ENCODE results near the gene BMERB1. TPM values are rescaled to one million over a fixed set of nuclear protein-coding genes. Genes with fewer than 3 reads are reported as not detected.

Gene BMERB1
- total RNA-seq, 1 experiment from 2014 or later = 13.6 TPM

DNA sequence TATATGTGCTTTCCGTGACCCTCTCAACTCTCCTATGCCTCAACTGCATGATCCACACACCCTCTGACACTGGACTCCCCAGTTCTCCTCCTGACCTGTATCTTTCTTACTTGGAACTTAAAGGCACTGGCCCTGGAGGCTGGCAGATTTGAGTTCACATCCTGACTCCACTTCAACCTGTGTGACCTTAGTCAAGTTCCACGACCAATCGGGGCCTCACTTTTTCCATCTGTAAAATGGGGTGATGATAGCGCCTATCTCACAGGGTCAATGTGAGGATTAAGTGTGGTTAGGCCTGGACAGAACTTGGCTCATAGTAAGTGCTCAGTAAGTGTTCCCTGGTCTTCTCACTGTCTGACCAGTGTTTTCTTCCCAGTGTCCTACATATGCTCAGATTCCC lies 183.5 kb downstream of the BMERB1 start:
- Mint-ChIP-seq H3K27ac (no peak overlapping the region), H3K9me3 (no peaks in the 10 kb centered on the region), H3K4me3 (no peak overlapping the region), H3K4me1 (no peaks in the 10 kb centered on the region), H3K36me3 (peaks cover 59% of the 10 kb centered on the region), H3K27me3 (ENCODE audit: low read depth) (no peaks in the 10 kb centered on the region)
- CTCF ChIA-PET = no interaction called here
- TF ChIP-seq NR3C1 (CRISPR knock-in tag; conservative IDR thresholded peaks at IDR 0.05; ENCODE audit: low read depth) = no peak
- no peak for TF ChIP-seq ZNF317 (CRISPR knock-in tag; IDR thresholded peaks at IDR 0.05; ENCODE audit: borderline replicate concordance, low read depth)
- no peak for TF ChIP-seq CREB1 (CRISPR knock-in tag; IDR thresholded peaks at IDR 0.05)
- TF ChIP-seq, protein P1, sequence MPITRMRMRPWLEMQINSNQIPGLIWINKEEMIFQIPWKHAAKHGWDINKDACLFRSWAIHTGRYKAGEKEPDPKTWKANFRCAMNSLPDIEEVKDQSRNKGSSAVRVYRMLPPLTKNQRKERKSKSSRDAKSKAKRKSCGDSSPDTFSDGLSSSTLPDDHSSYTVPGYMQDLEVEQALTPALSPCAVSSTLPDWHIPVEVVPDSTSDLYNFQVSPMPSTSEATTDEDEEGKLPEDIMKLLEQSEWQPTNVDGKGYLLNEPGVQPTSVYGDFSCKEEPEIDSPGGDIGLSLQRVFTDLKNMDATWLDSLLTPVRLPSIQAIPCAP (CRISPR knock-in tag; IDR thresholded peaks at IDR 0.05) = no peak
- TF ChIP-seq, protein P2, sequence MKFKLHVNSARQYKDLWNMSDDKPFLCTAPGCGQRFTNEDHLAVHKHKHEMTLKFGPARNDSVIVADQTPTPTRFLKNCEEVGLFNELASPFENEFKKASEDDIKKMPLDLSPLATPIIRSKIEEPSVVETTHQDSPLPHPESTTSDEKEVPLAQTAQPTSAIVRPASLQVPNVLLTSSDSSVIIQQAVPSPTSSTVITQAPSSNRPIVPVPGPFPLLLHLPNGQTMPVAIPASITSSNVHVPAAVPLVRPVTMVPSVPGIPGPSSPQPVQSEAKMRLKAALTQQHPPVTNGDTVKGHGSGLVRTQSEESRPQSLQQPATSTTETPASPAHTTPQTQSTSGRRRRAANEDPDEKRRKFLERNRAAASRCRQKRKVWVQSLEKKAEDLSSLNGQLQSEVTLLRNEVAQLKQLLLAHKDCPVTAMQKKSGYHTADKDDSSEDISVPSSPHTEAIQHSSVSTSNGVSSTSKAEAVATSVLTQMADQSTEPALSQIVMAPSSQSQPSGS (CRISPR knock-in tag; IDR thresholded peaks at IDR 0.05; ENCODE audit: borderline replicate concordance, low read depth) = no peak
- no peak for TF ChIP-seq RELA (CRISPR knock-in tag; IDR thresholded peaks at IDR 0.05; ENCODE audit: borderline replicate concordance)
- TF ChIP-seq ETV6 (CRISPR knock-in tag; IDR thresholded peaks at IDR 0.05) = no peak
- TF ChIP-seq, protein P3, sequence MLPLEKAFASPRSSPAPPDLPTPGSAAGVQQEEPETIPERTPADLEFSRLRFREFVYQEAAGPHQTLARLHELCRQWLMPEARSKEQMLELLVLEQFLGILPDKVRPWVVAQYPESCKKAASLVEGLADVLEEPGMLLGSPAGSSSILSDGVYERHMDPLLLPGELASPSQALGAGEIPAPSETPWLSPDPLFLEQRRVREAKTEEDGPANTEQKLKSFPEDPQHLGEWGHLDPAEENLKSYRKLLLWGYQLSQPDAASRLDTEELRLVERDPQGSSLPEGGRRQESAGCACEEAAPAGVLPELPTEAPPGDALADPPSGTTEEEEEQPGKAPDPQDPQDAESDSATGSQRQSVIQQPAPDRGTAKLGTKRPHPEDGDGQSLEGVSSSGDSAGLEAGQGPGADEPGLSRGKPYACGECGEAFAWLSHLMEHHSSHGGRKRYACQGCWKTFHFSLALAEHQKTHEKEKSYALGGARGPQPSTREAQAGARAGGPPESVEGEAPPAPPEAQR (CRISPR knock-in tag; IDR thresholded peaks at IDR 0.05) = no peak
- DNase-seq (ENCODE audit: low spot score) (no peak), ATAC-seq (no peak)
- POLR2A ChIA-PET = no interaction called here

DNA sequence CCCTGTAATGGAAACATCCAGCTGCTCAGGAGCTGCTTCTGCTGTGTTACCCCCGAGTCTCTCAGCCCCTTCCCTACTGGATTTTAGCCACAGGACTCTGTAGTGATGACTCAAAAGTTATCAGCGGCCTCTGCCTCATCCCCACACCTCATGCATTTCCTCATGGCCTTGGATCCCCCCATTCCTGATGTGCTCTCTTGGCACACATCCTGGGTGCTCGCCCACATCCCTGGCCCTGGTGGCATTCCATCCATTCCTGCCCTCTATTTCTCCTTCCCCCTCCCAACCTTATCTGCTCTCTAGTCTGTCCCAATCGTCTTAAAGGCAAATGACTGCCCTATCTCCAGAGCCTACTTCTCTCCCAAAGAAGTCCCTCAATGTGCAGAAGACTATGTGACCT lies 184.0 kb downstream of the BMERB1 start:
- Mint-ChIP-seq H3K4me1 (no peaks in the 10 kb centered on the region), H3K27me3 (ENCODE audit: low read depth) (no peaks in the 10 kb centered on the region), H3K9me3 (no peaks in the 10 kb centered on the region), H3K27ac (peak overlapping the region; percentile 26), H3K36me3 (peaks cover 57% of the 10 kb centered on the region), H3K4me3 (no peak overlapping the region)
- ATAC-seq (no peak), DNase-seq (ENCODE audit: low spot score) (no peak)
- POLR2A ChIA-PET = no interaction called here
- TF ChIP-seq, protein P4, sequence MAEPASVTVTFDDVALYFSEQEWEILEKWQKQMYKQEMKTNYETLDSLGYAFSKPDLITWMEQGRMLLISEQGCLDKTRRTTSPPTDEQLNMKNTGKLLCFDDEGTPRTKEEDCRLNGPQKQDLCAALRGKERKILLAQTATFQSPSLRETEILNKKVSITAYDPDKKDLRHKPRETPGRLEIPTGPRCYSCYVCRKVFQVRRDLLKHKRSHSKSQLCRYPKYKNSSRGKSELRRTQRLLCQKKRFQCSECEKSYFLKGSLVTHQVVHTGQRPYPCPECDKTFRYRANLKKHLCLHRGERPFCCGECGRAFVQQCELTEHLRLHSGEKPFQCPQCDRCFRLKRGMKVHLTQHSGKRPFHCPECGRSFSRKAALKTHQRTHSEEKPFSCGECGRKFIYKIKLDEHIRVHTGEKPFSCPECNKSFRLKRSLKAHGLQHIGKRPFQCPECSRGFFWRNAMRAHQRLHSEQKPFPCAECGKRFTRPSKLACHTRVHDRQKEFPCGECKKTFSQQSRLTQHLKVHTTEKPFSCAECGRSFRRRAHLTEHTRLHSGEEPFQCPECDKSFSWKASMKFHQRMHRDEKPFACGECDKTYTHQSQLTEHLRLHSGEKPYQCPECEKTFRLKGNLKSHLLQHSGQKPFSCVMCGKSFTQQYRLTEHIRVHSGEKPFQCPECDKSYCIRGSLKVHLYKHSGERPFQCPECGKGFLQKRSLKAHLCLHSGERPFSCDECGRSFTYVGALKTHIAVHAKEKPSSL (CRISPR knock-in tag; conservative IDR thresholded peaks at IDR 0.05) = no peak
- TF ChIP-seq ESRRA (CRISPR knock-in tag; IDR thresholded peaks at IDR 0.05; ENCODE audit: borderline replicate concordance) = no peak
- TF ChIP-seq ZNF232 (CRISPR knock-in tag; IDR thresholded peaks at IDR 0.05) = no peak
- no peak for TF ChIP-seq NR2C2 (CRISPR knock-in tag; IDR thresholded peaks at IDR 0.05)
- no peak for TF ChIP-seq CBFB (CRISPR knock-in tag; IDR thresholded peaks at IDR 0.05; ENCODE audit: low read depth)
- TF ChIP-seq, protein P2 (CRISPR knock-in tag; IDR thresholded peaks at IDR 0.05; ENCODE audit: borderline replicate concordance, low read depth) = no peak
- TF ChIP-seq ZNF263 (CRISPR knock-in tag; IDR thresholded peaks at IDR 0.05; ENCODE audit: low read depth) = no peak
- no peak for TF ChIP-seq ZNF219 (CRISPR knock-in tag; IDR thresholded peaks at IDR 0.05; ENCODE audit: borderline replicate concordance)
- TF ChIP-seq SP1 (CRISPR knock-in tag; conservative IDR thresholded peaks at IDR 0.05) = no peak
- TF ChIP-seq, protein P5, sequence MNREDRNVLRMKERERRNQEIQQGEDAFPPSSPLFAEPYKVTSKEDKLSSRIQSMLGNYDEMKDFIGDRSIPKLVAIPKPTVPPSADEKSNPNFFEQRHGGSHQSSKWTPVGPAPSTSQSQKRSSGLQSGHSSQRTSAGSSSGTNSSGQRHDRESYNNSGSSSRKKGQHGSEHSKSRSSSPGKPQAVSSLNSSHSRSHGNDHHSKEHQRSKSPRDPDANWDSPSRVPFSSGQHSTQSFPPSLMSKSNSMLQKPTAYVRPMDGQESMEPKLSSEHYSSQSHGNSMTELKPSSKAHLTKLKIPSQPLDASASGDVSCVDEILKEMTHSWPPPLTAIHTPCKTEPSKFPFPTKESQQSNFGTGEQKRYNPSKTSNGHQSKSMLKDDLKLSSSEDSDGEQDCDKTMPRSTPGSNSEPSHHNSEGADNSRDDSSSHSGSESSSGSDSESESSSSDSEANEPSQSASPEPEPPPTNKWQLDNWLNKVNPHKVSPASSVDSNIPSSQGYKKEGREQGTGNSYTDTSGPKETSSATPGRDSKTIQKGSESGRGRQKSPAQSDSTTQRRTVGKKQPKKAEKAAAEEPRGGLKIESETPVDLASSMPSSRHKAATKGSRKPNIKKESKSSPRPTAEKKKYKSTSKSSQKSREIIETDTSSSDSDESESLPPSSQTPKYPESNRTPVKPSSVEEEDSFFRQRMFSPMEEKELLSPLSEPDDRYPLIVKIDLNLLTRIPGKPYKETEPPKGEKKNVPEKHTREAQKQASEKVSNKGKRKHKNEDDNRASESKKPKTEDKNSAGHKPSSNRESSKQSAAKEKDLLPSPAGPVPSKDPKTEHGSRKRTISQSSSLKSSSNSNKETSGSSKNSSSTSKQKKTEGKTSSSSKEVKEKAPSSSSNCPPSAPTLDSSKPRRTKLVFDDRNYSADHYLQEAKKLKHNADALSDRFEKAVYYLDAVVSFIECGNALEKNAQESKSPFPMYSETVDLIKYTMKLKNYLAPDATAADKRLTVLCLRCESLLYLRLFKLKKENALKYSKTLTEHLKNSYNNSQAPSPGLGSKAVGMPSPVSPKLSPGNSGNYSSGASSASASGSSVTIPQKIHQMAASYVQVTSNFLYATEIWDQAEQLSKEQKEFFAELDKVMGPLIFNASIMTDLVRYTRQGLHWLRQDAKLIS (CRISPR knock-in tag; IDR thresholded peaks at IDR 0.05; ENCODE audit: borderline replicate concordance) = no peak
- no peak for TF ChIP-seq NR1H2 (CRISPR knock-in tag; IDR thresholded peaks at IDR 0.05)
- CTCF ChIA-PET = no interaction called here
